ENCODE results near the gene AGAP3. TPM values are rescaled to one million over a fixed set of nuclear protein-coding genes. Genes with fewer than 3 reads are reported as not detected.

Gene AGAP3
- total and polyA plus RNA-seq, 2 of the 4 experiments (the other 2 are of a cell fraction): 35.3 to 93.9 TPM

GRCh38 chr7:151057989-151058780 lies 28.1 kb upstream of the AGAP3 start:
- H2BK15ac ChIP-seq (ENCODE audit: low read depth, low read length): peak overlapping the region; percentile 69; the same call in 2 of the 3 replicates
- H3K23ac ChIP-seq (ENCODE audit: low read depth, low read length): peak overlapping the region; percentile 91
- peak overlapping the region; percentile 95 for H2AK5ac ChIP-seq (ENCODE audit: low read depth, low read length)
- H3K36me3 ChIP-seq (ENCODE audit: control insufficient read depth, insufficient read depth, low read length): no peaks in the 10 kb centered on the region
- H4K5ac ChIP-seq (ENCODE audit: low read depth, low read length): peak overlapping the region; percentile 80
- H3K4me3 ChIP-seq (ENCODE audit: insufficient read depth, low read depth, low read length): peak overlapping the region; percentile 38
- WGBS, 2 experiments (ENCODE audit: extremely low coverage in 2 of 2, insufficient read length in 1 of 2): 0% methylated on average over 16 of the region's 46 CpGs; no CpG with 5 or more reads in 1 of the 2 experiments
- H4K8ac ChIP-seq (ENCODE audit: low read depth in 2 of 2, low read length in 2 of 2): peak overlapping the region; percentile 94 to 100
- peak overlapping the region; percentile 95 for H2AK9ac ChIP-seq (replicated peaks; ENCODE audit: low read depth, low read length, poor library complexity)
- H4K91ac ChIP-seq (ENCODE audit: insufficient read depth, low read depth, low read length): peak overlapping the region; percentile 98
- H3K27me3 ChIP-seq (ENCODE audit: control insufficient read depth, insufficient read depth, low read length): no peaks in the 10 kb centered on the region
- H3K18ac ChIP-seq (ENCODE audit: low read depth, low read length): peak overlapping the region; percentile 52
- peaks cover 40% of the 10 kb centered on the region for H3K4me1 ChIP-seq (ENCODE audit: control insufficient read depth, insufficient read depth, low read length)
- peak overlapping the region; percentile 80 for H3K4me2 ChIP-seq (ENCODE audit: low read depth, low read length)
- ATAC-seq (ENCODE audit: low read depth) (peak; percentile 86), DNase-seq (peak; percentile 100)
- no TSS peak for BruUV-seq (replicated peaks)
- peak overlapping the region; percentile 84 for H2BK120ac ChIP-seq (ENCODE audit: low read depth, low read length)
- intact Hi-C loops (cut with micrococcal nuclease) (loop anchor here (2.0 kb wide), 1 partner anchor 23 kb away; the partner anchor contains the start of gene FASTK), in situ Hi-C loops (cut with MboI; ENCODE audit: low sequenced_read_pairs) (no loop called here), dilution Hi-C loops (cut with HindIII; ENCODE audit: low sequenced_read_pairs, unreplicated experiment) (no loop called here)
- H3K27ac ChIP-seq (ENCODE audit: insufficient read depth, low read length): peak overlapping the region; percentile 91
- H2BK5ac ChIP-seq (ENCODE audit: low read depth, low read length, poor library complexity, severe bottlenecking): peak overlapping the region; percentile 94
- H3K9me1 ChIP-seq (ENCODE audit: insufficient read depth, low read length): peaks cover 12% of the 10 kb centered on the region; the same call in 1 of the 2 replicates
- peaks cover 20 to 55% of the 10 kb centered on the region in 2 experiments for H3K79me1 ChIP-seq (ENCODE audit: low read depth in 1 of 2, low read length in 2 of 2)
- H4K20me1 ChIP-seq (ENCODE audit: insufficient read depth, low read length): peaks cover 18% of the 10 kb centered on the region
- POLR2A ChIA-PET (ENCODE audit: unreplicated experiment): interaction anchor here (0.6 kb wide), 1 partner anchor 51 kb away, joined by 6 read pairs; no protein-coding TSS in a partner anchor
- H3K14ac ChIP-seq (replicated peaks; ENCODE audit: low read depth, low read length): peak overlapping the region; percentile 97
- H3K4ac ChIP-seq (ENCODE audit: low read depth, low read length): peak overlapping the region; percentile 97
- H2AFZ ChIP-seq (replicated peaks; ENCODE audit: low read length, poor library complexity): peak overlapping the region; percentile 92
- peak overlapping the region; percentile 18 for H2BK20ac ChIP-seq (ENCODE audit: low read depth, low read length)
- CTCF ChIA-PET: interaction anchor here (0.8 kb wide), 1 partner anchor 1771 kb away, joined by 3 read pairs; no protein-coding TSS in a partner anchor
- peak overlapping the region; percentile 95 for H3K56ac ChIP-seq (ENCODE audit: extremely low read depth, insufficient read depth, low read length)
- H3K9me3 ChIP-seq (ENCODE audit: control insufficient read depth, insufficient read depth, low read length): no peaks in the 10 kb centered on the region
- peak overlapping the region; percentile 82 for H3K9ac ChIP-seq (ENCODE audit: low read depth, low read length)
- no peak for TF ChIP-seq SMC3 (IDR thresholded peaks at IDR 0.05; ENCODE audit: low read depth, low read length)
- no peak; the same call in 1 of the 2 replicates for TF ChIP-seq USF2 (IDR thresholded peaks at IDR 0.05; ENCODE audit: low read depth, low read length)
- TF ChIP-seq CTCF (conservative IDR thresholded peaks at IDR 0.05; ENCODE audit: low read depth, low read length): no peak
- TF ChIP-seq FOS (IDR thresholded peaks at IDR 0.05; ENCODE audit: low read depth, low read length): no peak
- TF ChIP-seq MAFK (IDR thresholded peaks at IDR 0.05; ENCODE audit: low read depth, low read length): no peak
- peak; percentile 70; the same call in 1 of the 2 replicates for TF ChIP-seq MXI1 (IDR thresholded peaks at IDR 0.05; ENCODE audit: borderline replicate concordance, low read depth, low read length)
- no peak for TF ChIP-seq RAD21 (IDR thresholded peaks at IDR 0.05; ENCODE audit: low read length)
- no peak; the same call in 1 of the 2 replicates for TF ChIP-seq POLR2A (IDR thresholded peaks at IDR 0.05; ENCODE audit: low read depth, low read length)
- no peak for TF ChIP-seq NFE2L2 (IDR thresholded peaks at IDR 0.05; ENCODE audit: low read depth, low read length)
- peak; percentile 81 for TF ChIP-seq RCOR1 (IDR thresholded peaks at IDR 0.05; ENCODE audit: insufficient replicate concordance, low read length)
- TF ChIP-seq BHLHE40 (IDR thresholded peaks at IDR 0.05; ENCODE audit: low read depth, low read length): peak; percentile 95
- TF ChIP-seq ELK1 (IDR thresholded peaks at IDR 0.05; ENCODE audit: borderline replicate concordance, low read depth, low read length): no peak
- peak; percentile 26; the same call in 1 of the 2 replicates for TF ChIP-seq MAZ (IDR thresholded peaks at IDR 0.05; ENCODE audit: borderline replicate concordance, low read depth, low read length)
